Activated T-cell treated with anti-CD3 and anti-CD28 coated beads, Interleukin-2, amount 50 U/mL, for 24 hours (primary cell): Measurements from ENCODE around the gene DNAJC1.
"Not testable (repeated sequence)": the region's sequence is repeated elsewhere in the genome, so short reads cannot be mapped to it uniquely, and the experiment has no call there.

Experiments used
- DNase-seq: peaks from one replicate; pipeline ENCODE4 v3.0.0-alpha.2; 2020
- H3K27ac Mint-ChIP-seq: 2 replicates; pipeline ENCODE4 v1.8.0; 2020; ENCODE audit warnings: mild to moderate bottlenecking, mixed read lengths
- H3K27me3 Mint-ChIP-seq: 2 replicates; pipeline ENCODE4 v1.8.0; 2020; ENCODE audit warnings: mixed read lengths
- H3K36me3 Mint-ChIP-seq: 2 replicates; pipeline ENCODE4 v1.8.0; 2020; ENCODE audit warnings: low read depth, mixed read lengths
- H3K4me1 Mint-ChIP-seq: 2 replicates; pipeline ENCODE4 v1.8.0; 2020; ENCODE audit warnings: low read depth, mixed read lengths
- H3K4me3 Mint-ChIP-seq: 2 replicates; pipeline ENCODE4 v1.8.0; 2020; ENCODE audit warnings: mild to moderate bottlenecking, moderate library complexity, mixed read lengths
- H3K9me3 Mint-ChIP-seq: 2 replicates; pipeline ENCODE4 v1.8.0; 2020; ENCODE audit warnings: mixed read lengths

The DNAJC1 gene

DNA sequence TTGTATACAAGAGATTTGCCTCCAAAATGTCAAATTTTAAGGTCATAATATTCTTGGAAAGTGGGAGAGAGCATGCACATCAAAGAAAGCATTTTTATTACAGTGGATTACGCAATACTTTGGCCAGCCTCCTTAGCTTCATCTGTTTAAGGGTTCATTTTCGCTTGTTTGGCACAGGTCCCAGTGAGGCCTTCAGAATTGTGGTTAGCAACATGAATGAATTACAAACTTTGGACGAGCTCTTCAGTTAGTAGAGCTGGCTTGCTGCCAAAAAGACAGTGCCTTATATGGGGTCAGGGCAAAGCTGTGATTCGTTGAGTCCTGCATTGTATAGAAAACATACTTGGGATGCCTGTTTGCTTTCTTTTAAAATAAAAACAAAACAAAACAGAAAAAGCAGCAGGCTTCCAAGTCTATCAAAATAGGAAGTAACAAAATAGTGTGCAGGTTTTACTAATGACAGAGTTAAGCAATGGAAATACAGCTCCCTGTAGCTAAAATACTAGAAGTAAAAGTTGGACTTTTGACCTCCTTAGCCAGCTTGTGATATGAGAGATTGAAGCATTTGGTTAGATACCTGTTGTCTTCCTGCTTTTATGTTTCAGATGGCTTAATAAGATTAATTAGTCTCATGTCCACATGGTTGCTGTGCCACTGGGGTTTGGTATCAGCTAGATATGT lies 278.7 kb downstream of the DNAJC1 start:
- H3K4me1 Mint-ChIP-seq: peaks cover 38% of the 10 kb centered on the region
- no peak overlapping the region for H3K4me3 Mint-ChIP-seq
- H3K36me3 Mint-ChIP-seq: peaks cover 65% of the 10 kb centered on the region
- no peaks in the 10 kb centered on the region for H3K27me3 Mint-ChIP-seq
- H3K27ac Mint-ChIP-seq: no peak overlapping the region
- no peaks in the 10 kb centered on the region for H3K9me3 Mint-ChIP-seq
- no peak for DNase-seq

DNA sequence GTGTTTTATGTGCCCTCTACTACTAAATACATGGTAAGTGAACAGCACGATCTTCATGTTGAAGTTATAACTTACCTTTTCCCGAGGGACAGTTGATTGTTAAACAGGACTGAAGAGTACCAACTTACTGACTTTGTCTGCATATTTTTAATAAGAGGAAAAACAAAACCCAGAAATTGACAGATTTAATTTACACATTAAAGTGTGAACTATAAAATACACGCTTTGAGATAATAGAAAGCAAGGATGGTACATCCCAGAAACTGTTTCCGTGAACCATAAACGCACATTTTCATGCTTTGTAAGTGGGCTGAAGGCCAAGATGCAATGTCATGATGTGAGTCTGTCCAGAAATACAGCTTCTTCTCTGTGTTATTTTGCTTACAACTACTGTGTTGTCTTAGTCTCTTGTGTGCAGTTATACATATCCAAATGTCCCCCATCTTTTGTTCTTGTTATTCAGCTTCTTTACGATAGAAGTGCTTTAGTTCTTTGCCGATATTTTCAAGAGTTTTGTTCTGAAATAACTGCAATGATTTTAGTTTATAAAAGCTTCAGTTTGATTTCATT lies 279.4 kb downstream of the DNAJC1 start:
- Mint-ChIP-seq H3K4me1 (peaks cover 41% of the 10 kb centered on the region), H3K27me3 (no peaks in the 10 kb centered on the region), H3K4me3 (no peak overlapping the region), H3K36me3 (peaks cover 65% of the 10 kb centered on the region), H3K9me3 (no peaks in the 10 kb centered on the region), H3K27ac (no peak overlapping the region)
- DNase-seq: no peak

DNA sequence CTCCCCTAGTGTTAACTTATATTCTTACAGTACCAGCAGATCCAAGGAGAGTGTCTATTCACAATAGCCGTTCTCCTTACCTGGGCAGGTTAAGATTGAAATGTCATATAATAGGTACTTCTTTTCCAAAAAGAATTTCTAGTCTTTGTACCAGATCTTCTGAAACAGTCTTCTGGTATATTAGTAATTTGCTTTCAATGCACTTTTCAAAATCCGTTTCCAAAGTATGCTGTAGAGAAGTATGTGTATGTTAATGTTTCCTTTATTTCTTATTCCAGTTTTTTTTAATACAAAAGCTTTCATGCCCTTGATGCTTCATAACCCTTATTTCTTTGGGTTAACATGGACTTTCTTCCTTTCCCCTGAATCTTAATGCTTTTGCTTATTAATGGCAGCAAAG lies 281.3 kb downstream of the DNAJC1 start:
- H3K9me3 Mint-ChIP-seq: no peaks in the 10 kb centered on the region
- no peak overlapping the region for H3K4me3 Mint-ChIP-seq
- peaks cover 61% of the 10 kb centered on the region for H3K36me3 Mint-ChIP-seq
- DNase-seq: no peak
- H3K27ac Mint-ChIP-seq: no peak overlapping the region
- H3K4me1 Mint-ChIP-seq: peaks cover 35% of the 10 kb centered on the region
- no peaks in the 10 kb centered on the region for H3K27me3 Mint-ChIP-seq

DNA sequence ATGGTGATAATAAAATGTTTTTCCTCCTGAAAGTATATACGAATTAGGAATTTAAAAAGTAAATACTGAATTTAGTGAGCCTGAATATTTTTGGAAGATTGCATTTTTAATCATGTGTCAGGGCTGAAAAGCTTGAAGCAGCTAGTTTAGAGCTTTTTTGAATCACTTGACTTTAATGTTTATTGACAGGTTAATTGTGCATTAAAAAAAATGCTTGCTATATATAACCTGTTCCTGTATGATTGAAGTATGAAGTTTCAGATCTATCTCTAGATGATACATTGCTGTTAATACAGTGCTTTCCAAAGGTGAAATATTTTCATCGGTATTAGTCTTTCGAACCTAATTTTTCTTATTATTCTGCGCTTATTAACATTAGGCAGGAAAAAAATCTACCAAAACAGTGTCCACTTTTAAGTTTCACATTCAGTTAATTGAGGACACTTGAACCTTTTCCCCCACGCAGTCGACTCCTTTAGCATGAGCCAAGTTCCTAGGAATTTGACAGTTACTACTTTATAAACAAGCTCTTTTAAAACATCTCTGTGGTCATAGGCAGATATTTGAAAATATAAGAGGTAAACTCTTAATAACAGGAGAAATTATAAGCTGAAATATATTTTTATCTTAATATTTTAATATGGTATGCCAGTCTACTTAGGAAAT lies 282.4 kb downstream of the DNAJC1 start:
- no peaks in the 10 kb centered on the region for H3K9me3 Mint-ChIP-seq
- DNase-seq: no peak
- H3K4me1 Mint-ChIP-seq: peaks cover 30% of the 10 kb centered on the region
- H3K27ac Mint-ChIP-seq: no peak overlapping the region
- peaks cover 59% of the 10 kb centered on the region for H3K36me3 Mint-ChIP-seq
- H3K4me3 Mint-ChIP-seq: no peak overlapping the region
- no peaks in the 10 kb centered on the region for H3K27me3 Mint-ChIP-seq

DNA sequence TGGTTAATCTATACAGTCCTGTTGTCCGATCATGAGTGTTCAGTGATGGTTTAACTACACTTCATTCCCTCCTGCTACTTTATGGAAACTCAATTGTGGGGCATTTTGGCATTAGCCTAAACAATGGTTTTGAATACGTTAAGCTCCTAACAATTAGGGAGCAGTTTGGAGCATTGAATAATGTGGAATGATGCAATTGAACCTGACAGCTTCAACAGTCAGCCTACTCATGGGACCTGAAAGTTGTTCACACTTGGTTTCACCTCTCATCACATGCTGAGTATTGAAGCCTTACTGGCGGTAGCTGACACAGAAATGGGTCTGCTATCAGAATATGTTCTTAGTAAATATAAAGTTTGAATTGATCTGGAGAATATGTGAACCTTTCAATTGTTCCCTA lies 283.4 kb downstream of the DNAJC1 start:
- DNase-seq: no peak
- Mint-ChIP-seq H3K9me3 (no peaks in the 10 kb centered on the region), H3K4me1 (peaks cover 29% of the 10 kb centered on the region), H3K4me3 (no peak overlapping the region), H3K36me3 (peaks cover 67% of the 10 kb centered on the region), H3K27ac (peak overlapping the region; percentile 3), H3K27me3 (no peaks in the 10 kb centered on the region)

DNA sequence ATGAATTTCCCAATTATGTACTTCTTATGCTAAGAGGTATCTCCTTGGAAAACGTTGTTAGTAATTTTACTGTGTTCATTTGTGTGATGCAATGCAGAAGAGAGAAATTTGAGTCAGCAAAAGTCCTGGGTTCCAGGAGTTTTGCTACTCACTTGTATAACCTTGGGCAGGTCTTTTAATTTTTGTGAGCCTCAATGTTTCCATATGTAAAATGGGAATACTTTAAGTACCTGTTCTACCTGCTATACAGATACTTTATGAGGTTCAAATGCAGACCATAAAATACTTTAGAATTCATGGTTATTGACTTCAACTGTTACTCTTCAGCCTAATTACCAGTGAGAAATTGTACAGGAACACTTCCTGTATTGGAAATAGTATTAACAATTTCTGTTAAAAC lies 284.0 kb downstream of the DNAJC1 start:
- no peaks in the 10 kb centered on the region for H3K9me3 Mint-ChIP-seq
- no peak overlapping the region for H3K4me3 Mint-ChIP-seq
- DNase-seq: no peak
- H3K4me1 Mint-ChIP-seq: peaks cover 23% of the 10 kb centered on the region
- H3K27ac Mint-ChIP-seq: no peak overlapping the region
- H3K27me3 Mint-ChIP-seq: no peaks in the 10 kb centered on the region
- H3K36me3 Mint-ChIP-seq: peaks cover 67% of the 10 kb centered on the region

DNA sequence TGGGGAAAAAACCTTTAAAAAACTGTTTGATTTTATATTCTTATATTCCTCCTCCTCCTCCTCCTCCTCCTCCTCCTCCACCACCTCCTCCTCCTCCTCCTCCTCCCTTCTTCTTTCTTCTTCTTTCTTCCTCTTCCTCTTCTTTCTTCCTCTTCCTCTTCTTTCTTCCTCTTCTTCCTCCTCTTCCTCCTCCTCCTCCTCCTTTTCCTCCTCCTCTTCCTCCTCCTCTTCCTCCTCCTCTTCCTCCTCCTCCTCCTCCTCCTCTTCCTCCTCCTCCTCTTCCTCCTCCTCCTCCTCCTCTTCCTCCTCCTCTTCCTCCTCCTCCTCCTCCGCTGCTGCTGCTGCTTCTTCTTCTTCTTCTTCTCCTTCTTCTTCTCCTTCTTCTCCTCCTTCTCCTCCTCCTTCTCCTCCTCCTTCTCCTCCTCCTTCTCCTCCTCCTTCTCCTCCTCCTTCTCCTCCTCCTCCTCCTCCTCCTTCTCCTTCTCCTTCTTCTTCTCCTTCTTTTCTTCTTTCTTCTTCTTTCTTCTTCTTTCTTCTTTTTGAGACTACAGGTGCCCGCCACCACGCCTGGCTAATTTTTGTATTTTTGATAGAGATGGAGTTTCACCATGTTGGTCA lies 286.0 kb downstream of the DNAJC1 start:
- not testable (repeated sequence) for H3K9me3 Mint-ChIP-seq, H3K27ac Mint-ChIP-seq, H3K27me3 Mint-ChIP-seq, DNase-seq, H3K4me3 Mint-ChIP-seq
- Mint-ChIP-seq H3K4me1 (peaks cover 11% of the 10 kb centered on the region), H3K36me3 (peaks cover 71% of the 10 kb centered on the region)

DNA sequence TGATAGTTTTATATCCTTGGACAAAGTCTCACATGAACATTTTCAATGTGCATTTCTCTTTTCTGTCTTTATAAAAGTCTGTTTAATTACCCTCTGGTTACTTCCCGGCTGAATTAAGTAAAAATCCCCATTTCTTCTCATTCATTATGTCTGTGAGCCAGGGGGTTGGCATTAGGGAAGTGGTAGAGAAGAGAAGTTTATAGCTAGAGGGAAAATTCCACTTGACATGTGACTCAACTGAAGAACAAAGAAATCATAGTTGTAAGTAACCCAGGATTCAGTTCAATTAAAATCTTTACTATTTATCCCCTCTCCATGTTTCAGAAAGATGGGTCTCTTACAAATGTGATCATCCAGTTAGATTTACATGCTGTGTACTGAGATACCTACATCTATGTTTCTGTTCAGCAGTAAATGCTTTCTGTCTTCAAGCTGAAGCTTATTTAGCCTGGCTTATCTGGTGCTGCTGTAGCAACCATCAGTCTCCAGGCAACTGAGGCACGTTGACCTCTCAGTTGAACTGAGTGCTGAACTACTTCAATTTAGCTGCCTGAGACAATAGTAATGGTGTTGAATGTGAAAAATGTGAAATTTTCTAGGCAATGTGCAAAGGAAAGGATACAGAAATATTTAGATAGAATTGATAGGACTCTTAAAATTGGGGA lies 287.9 kb downstream of the DNAJC1 start:
- H3K9me3 Mint-ChIP-seq: no peaks in the 10 kb centered on the region

DNA sequence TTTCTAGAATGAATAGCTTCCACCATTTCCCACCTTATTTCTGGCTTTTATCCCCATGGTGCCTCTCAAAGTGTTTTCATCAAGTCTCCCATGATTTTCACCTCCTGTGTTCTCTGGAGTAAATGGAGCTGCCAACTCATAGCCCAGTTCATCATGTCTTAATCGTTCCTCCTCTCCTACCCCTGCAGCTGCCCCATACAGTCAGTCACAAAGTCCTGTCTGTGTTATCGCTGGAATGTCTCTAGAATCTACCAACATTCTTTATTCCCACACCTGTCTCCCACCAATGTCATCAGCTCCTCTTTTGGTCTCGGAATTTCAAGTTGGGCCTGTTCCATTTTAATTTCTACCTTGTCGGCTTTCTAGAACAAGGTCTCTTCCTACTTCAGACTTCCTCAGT lies 290.6 kb downstream of the DNAJC1 start:
- Mint-ChIP-seq H3K27me3 (no peaks in the 10 kb centered on the region), H3K9me3 (no peaks in the 10 kb centered on the region), H3K36me3 (peaks cover 75% of the 10 kb centered on the region), H3K4me3 (no peak overlapping the region), H3K4me1 (peaks cover 13% of the 10 kb centered on the region), H3K27ac (no peak overlapping the region)
- DNase-seq: no peak

More for the DNA sequence above, 287.9 kb downstream of the DNAJC1 start:
- Mint-ChIP-seq H3K4me3 (no peak overlapping the region), H3K27ac (no peak overlapping the region), H3K27me3 (no peaks in the 10 kb centered on the region), H3K4me1 (peaks cover 15% of the 10 kb centered on the region), H3K36me3 (peaks cover 74% of the 10 kb centered on the region)
- DNase-seq: no peak

DNA sequence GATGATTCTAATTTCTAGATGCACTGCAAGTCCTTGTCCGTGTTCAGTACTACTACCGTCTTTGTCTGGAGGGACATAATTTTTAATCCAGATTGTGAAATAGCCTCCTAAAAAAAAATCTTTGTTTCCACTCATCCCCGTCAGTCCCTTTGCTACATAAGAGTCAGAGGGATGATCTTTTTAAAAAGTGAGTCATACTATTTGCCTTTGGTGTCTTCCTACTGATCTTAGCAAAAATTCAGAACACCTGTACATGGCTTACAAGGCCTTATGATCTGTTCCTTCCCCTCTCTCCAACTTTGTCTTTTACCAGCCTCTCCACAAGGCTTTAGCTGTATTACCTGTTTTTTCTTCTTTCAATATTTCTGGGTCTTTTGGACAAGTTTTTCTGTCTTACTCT lies 296.0 kb downstream of the DNAJC1 start:
- Mint-ChIP-seq H3K36me3 (peaks cover 63% of the 10 kb centered on the region), H3K4me1 (peaks cover 46% of the 10 kb centered on the region), H3K4me3 (no peak overlapping the region), H3K9me3 (no peaks in the 10 kb centered on the region), H3K27me3 (no peaks in the 10 kb centered on the region), H3K27ac (no peak overlapping the region)
- DNase-seq: no peak
